WI38 (cell line): ENCODE results near the gene DYNLL2.

ENCODE experiments used
- H3K4me3 ChIP-seq: 2 replicates; pipeline ENCODE4 v1.5.1; 2011; ENCODE audit warnings: low read depth, mild to moderate bottlenecking, control low read depth, low read length
- CTCF ChIP-seq: IDR thresholded peaks from 2 replicates; pipeline ENCODE4 v1.5.1; 2012; ENCODE audit warnings: low read depth, mild to moderate bottlenecking, control low read depth, low read length

DYNLL2 gene

GRCh38 chr17:58086953-58087352 is 3.7 kb downstream of the DYNLL2 start:
- H3K4me3 ChIP-seq, result no peak overlapping the region
- TF ChIP-seq CTCF, result no peak

GRCh38 chr17:58088624-58089023 is 5.4 kb downstream of the DYNLL2 start:
- no peak for TF ChIP-seq CTCF
- H3K4me3 ChIP-seq, result no peak overlapping the region

- no peak for TF ChIP-seq CTCF
- no peak overlapping the region for H3K4me3 ChIP-seq
Measured at GRCh38 chr17:58089111-58089510, 5.9 kb downstream of the DYNLL2 start.

- TF ChIP-seq CTCF, result no peak
Measured at GRCh38 chr17:58091024-58091567, 7.9 kb downstream of the DYNLL2 start.

GRCh38 chr17:58092101-58092796 is 9.0 kb downstream of the DYNLL2 start:
- no peak overlapping the region for H3K4me3 ChIP-seq
- no peak for TF ChIP-seq CTCF

More at GRCh38 chr17:58091024-58091567, 7.9 kb downstream of the DYNLL2 start:
- no peak overlapping the region for H3K4me3 ChIP-seq

GRCh38 chr17:58092797-58093385 is 9.7 kb downstream of the DYNLL2 start:
- TF ChIP-seq CTCF, result no peak
- no peak overlapping the region for H3K4me3 ChIP-seq

- no peak overlapping the region for H3K4me3 ChIP-seq
- TF ChIP-seq CTCF, result no peak
Measured at GRCh38 chr17:58094118-58094517, 10.9 kb downstream of the DYNLL2 start.
